Gastroesophageal sphincter (tissue), 3 donors: ENCODE data around the gene NBPF20.
"Not testable (repeated sequence)": the region's sequence is repeated elsewhere in the genome, so short reads cannot be mapped to it uniquely, and the experiment has no call there.

Experiments
- EP300 ChIP-seq: sonication (generic); formaldehyde crosslinking; IDR thresholded peaks from one replicate; pipeline ENCODE4 v1.6.1; 2017; ENCODE audit warnings: antibody characterized with exemption, mild to moderate bottlenecking
- TF ChIP-seq, protein P1 (sequence below), 4 experiments: fragments of 200-600 bp in 2 of 4; fragments of 450-650 bp in 2 of 4; sonication (generic) in 1 of 4; IDR thresholded peaks; one replicate each; pipeline ENCODE4 v1.5.1; 2017 to 2019; ENCODE audit warnings: antibody characterized with exemption in 4 of 4, mild to moderate bottlenecking in 2 of 4, moderate library complexity in 2 of 4

DNA sequence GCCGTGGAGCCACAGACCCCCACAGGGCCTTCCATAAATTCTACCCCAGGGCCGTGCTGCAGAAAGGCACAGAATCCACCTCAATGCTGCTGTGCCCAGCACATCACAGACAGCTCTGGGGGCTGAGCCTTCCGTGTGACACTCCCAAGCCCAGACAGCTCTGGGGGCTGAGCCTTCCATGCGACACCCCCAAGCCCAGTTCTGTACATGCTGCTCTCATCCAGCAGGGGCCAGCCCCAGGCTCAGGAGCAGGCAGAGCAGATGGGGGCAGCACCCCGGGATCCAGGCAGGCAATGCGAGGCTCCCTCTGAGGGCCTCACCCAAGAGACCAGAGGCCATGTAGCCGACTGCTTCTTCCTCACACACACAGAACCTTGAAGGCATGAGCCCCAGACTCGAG, 27.1 kb upstream of the NBPF20 start:
- TF ChIP-seq, protein P1, sequence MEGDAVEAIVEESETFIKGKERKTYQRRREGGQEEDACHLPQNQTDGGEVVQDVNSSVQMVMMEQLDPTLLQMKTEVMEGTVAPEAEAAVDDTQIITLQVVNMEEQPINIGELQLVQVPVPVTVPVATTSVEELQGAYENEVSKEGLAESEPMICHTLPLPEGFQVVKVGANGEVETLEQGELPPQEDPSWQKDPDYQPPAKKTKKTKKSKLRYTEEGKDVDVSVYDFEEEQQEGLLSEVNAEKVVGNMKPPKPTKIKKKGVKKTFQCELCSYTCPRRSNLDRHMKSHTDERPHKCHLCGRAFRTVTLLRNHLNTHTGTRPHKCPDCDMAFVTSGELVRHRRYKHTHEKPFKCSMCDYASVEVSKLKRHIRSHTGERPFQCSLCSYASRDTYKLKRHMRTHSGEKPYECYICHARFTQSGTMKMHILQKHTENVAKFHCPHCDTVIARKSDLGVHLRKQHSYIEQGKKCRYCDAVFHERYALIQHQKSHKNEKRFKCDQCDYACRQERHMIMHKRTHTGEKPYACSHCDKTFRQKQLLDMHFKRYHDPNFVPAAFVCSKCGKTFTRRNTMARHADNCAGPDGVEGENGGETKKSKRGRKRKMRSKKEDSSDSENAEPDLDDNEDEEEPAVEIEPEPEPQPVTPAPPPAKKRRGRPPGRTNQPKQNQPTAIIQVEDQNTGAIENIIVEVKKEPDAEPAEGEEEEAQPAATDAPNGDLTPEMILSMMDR (IDR thresholded peaks at IDR 0.05): not testable (repeated sequence)
- TF ChIP-seq EP300: not testable (repeated sequence)
